ENCODE data around the gene MAGIX. TPM values are rescaled to one million over a fixed set of nuclear protein-coding genes. Genes with fewer than 3 reads are reported as not detected.
"Not testable (repeated sequence)": the region's sequence is repeated elsewhere in the genome, so short reads cannot be mapped to it uniquely, and the experiment has no call there.

MAGIX gene
- total and polyA plus RNA-seq, 2 of the 4 experiments (the other 2 are of a cell fraction) = 0.72 to 1.1 TPM

- H4K5ac ChIP-seq (ENCODE audit: low read depth, low read length); H2BK20ac ChIP-seq (ENCODE audit: low read depth, low read length); intact Hi-C loops (cut with micrococcal nuclease); DNase-seq; ATAC-seq (ENCODE audit: low read depth); H2AK9ac ChIP-seq (replicated peaks; ENCODE audit: low read depth, low read length, poor library complexity); BruUV-seq (replicated peaks); H3K4ac ChIP-seq (ENCODE audit: low read depth, low read length); H3K23ac ChIP-seq (ENCODE audit: low read depth, low read length); H2BK5ac ChIP-seq (ENCODE audit: low read depth, low read length, poor library complexity, severe bottlenecking); H3K4me2 ChIP-seq (ENCODE audit: low read depth, low read length); H3K9me3 ChIP-seq (ENCODE audit: control insufficient read depth, insufficient read depth, low read length); H2AFZ ChIP-seq (replicated peaks; ENCODE audit: low read length, poor library complexity); H3K4me1 ChIP-seq (ENCODE audit: control insufficient read depth, insufficient read depth, low read length); H3K56ac ChIP-seq (ENCODE audit: extremely low read depth, insufficient read depth, low read length); H2BK15ac ChIP-seq (ENCODE audit: low read depth, low read length); H4K8ac ChIP-seq (ENCODE audit: low read depth in 2 of 2, low read length in 2 of 2); CTCF ChIA-PET; H3K27me3 ChIP-seq (ENCODE audit: control insufficient read depth, insufficient read depth, low read length); H3K4me3 ChIP-seq (ENCODE audit: insufficient read depth, low read depth, low read length); H3K79me1 ChIP-seq (ENCODE audit: low read depth in 1 of 2, low read length in 2 of 2); H4K91ac ChIP-seq (ENCODE audit: insufficient read depth, low read depth, low read length); H2BK120ac ChIP-seq (ENCODE audit: low read depth, low read length); H3K9ac ChIP-seq (ENCODE audit: low read depth, low read length); H3K18ac ChIP-seq (ENCODE audit: low read depth, low read length); H3K27ac ChIP-seq (ENCODE audit: insufficient read depth, low read length); H3K36me3 ChIP-seq (ENCODE audit: control insufficient read depth, insufficient read depth, low read length); POLR2A ChIA-PET (ENCODE audit: unreplicated experiment); H3K9me1 ChIP-seq (ENCODE audit: insufficient read depth, low read length); H4K20me1 ChIP-seq (ENCODE audit: insufficient read depth, low read length); dilution Hi-C loops (cut with HindIII; ENCODE audit: low sequenced_read_pairs, unreplicated experiment); in situ Hi-C loops (cut with MboI; ENCODE audit: low sequenced_read_pairs); H2AK5ac ChIP-seq (ENCODE audit: low read depth, low read length); H3K14ac ChIP-seq (replicated peaks; ENCODE audit: low read depth, low read length): not testable (repeated sequence)
- WGBS, 2 experiments (ENCODE audit: extremely low coverage in 2 of 2, insufficient read length in 1 of 2) = 69% methylated on average over 7 of the region's 21 CpGs; no CpG with 5 or more reads in 1 of the 2 experiments
Measured at GRCh38 chrX:49148390-49149100, 14.0 kb upstream of the MAGIX start.

GRCh38 chrX:49149291-49149690 lies 13.3 kb upstream of the MAGIX start:
- POLR2A ChIA-PET (ENCODE audit: unreplicated experiment); H3K27me3 ChIP-seq (ENCODE audit: control insufficient read depth, insufficient read depth, low read length); H3K23ac ChIP-seq (ENCODE audit: low read depth, low read length); intact Hi-C loops (cut with micrococcal nuclease); H2BK15ac ChIP-seq (ENCODE audit: low read depth, low read length); H3K18ac ChIP-seq (ENCODE audit: low read depth, low read length); H3K56ac ChIP-seq (ENCODE audit: extremely low read depth, insufficient read depth, low read length); H3K9me1 ChIP-seq (ENCODE audit: insufficient read depth, low read length); H3K27ac ChIP-seq (ENCODE audit: insufficient read depth, low read length); H2AK5ac ChIP-seq (ENCODE audit: low read depth, low read length); H4K20me1 ChIP-seq (ENCODE audit: insufficient read depth, low read length); H4K5ac ChIP-seq (ENCODE audit: low read depth, low read length); H3K14ac ChIP-seq (replicated peaks; ENCODE audit: low read depth, low read length); H3K9ac ChIP-seq (ENCODE audit: low read depth, low read length); H3K79me1 ChIP-seq (ENCODE audit: low read depth in 1 of 2, low read length in 2 of 2); dilution Hi-C loops (cut with HindIII; ENCODE audit: low sequenced_read_pairs, unreplicated experiment); DNase-seq; H3K4ac ChIP-seq (ENCODE audit: low read depth, low read length); H2AK9ac ChIP-seq (replicated peaks; ENCODE audit: low read depth, low read length, poor library complexity); H3K9me3 ChIP-seq (ENCODE audit: control insufficient read depth, insufficient read depth, low read length); H3K4me1 ChIP-seq (ENCODE audit: control insufficient read depth, insufficient read depth, low read length); BruUV-seq (replicated peaks); H2BK5ac ChIP-seq (ENCODE audit: low read depth, low read length, poor library complexity, severe bottlenecking); H3K4me3 ChIP-seq (ENCODE audit: insufficient read depth, low read depth, low read length); H2BK20ac ChIP-seq (ENCODE audit: low read depth, low read length); H4K8ac ChIP-seq (ENCODE audit: low read depth in 2 of 2, low read length in 2 of 2); H2BK120ac ChIP-seq (ENCODE audit: low read depth, low read length); H3K4me2 ChIP-seq (ENCODE audit: low read depth, low read length); CTCF ChIA-PET; in situ Hi-C loops (cut with MboI; ENCODE audit: low sequenced_read_pairs); H3K36me3 ChIP-seq (ENCODE audit: control insufficient read depth, insufficient read depth, low read length); H4K91ac ChIP-seq (ENCODE audit: insufficient read depth, low read depth, low read length); ATAC-seq (ENCODE audit: low read depth); H2AFZ ChIP-seq (replicated peaks; ENCODE audit: low read length, poor library complexity): not testable (repeated sequence)
- 100% methylated on average over 3 of the region's 14 CpGs; no CpG with 5 or more reads in 1 of the 2 experiments for WGBS, 2 experiments (ENCODE audit: extremely low coverage in 2 of 2, insufficient read length in 1 of 2)
